ENCODE results near the gene PALM2AKAP2.

PALM2AKAP2 gene

DNA sequence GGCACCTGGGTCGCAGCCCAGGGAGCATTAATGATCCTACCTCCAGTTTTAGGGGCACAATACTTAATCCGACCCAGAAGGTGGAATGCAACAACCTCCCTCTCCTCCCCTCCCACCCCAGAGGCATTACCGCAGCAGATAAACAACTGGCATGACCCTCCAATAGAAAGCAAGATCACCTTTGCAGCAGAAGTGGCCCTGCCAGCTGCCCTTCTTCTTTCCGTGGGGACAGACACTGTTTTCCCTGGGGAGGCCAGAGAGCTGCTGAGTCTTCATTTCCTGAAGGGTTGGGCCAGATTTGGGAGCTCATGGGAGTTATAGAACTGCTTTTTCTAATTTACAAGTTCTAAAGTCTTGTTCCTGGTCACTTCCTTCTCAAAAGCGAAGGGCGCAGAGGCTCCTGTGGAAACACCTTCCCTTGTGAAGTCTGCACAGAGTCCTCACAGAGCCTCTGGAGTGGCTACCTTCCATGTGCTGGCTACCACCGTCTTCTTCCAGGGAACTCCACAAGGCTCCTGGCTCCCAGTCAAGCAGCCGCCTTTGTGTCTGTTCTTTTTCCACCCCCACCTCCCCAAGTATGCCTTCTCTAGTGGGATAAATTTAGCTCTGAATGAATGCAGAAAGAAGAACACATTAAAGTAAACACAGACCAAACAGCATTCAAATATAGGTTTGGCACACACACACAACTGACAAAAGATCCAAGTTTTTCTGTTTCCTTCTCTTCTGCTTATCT, 8.0 kb upstream of the PALM2AKAP2 start:
- TF ChIP-seq, protein P1, sequence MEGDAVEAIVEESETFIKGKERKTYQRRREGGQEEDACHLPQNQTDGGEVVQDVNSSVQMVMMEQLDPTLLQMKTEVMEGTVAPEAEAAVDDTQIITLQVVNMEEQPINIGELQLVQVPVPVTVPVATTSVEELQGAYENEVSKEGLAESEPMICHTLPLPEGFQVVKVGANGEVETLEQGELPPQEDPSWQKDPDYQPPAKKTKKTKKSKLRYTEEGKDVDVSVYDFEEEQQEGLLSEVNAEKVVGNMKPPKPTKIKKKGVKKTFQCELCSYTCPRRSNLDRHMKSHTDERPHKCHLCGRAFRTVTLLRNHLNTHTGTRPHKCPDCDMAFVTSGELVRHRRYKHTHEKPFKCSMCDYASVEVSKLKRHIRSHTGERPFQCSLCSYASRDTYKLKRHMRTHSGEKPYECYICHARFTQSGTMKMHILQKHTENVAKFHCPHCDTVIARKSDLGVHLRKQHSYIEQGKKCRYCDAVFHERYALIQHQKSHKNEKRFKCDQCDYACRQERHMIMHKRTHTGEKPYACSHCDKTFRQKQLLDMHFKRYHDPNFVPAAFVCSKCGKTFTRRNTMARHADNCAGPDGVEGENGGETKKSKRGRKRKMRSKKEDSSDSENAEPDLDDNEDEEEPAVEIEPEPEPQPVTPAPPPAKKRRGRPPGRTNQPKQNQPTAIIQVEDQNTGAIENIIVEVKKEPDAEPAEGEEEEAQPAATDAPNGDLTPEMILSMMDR (conservative IDR thresholded peaks at IDR 0.05), result no peak
- H3K27ac ChIP-seq, result no peak overlapping the region

DNA sequence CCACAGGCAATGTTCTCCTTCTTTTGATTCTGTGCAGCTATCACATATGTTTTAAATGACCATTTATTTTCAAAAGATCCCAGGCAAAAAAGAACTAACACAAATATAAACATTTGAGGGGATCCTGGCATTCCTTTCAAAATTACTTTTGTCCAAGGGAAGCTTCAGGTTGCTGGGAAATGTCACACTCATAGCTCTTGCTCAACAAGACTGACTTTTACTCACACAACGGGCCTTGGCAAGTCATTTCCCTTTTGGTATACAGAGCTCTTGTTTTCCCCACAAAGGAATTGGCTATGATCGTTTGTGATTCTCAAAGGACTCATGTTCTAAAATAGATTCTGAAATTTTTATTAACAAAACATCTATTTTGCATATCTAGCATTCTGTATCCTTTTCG, 4.5 kb upstream of the PALM2AKAP2 start:
- TF ChIP-seq, protein P1 (conservative IDR thresholded peaks at IDR 0.05), result no peak
- H3K27ac ChIP-seq, result no peak overlapping the region

DNA sequence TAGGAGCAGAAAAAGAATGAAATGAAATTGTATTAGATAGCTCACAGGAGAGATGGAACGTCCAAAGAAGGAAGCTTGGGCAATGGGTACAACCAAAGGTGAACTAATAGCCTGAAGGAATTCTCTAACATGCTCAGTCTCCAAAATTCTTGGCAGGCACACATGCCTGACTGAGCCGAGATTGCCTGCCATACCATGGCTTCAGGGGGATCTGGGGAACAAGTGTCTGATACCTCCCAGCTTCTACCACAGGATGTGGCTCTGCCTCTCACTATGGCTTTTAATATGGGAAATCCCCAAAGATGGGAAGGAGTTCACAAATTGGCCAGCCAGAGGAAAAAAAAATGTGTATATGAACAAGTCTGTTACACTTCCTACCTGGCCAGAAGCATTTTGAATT, 3.6 kb upstream of the PALM2AKAP2 start:
- TF ChIP-seq, protein P1 (conservative IDR thresholded peaks at IDR 0.05), result no peak

DNA sequence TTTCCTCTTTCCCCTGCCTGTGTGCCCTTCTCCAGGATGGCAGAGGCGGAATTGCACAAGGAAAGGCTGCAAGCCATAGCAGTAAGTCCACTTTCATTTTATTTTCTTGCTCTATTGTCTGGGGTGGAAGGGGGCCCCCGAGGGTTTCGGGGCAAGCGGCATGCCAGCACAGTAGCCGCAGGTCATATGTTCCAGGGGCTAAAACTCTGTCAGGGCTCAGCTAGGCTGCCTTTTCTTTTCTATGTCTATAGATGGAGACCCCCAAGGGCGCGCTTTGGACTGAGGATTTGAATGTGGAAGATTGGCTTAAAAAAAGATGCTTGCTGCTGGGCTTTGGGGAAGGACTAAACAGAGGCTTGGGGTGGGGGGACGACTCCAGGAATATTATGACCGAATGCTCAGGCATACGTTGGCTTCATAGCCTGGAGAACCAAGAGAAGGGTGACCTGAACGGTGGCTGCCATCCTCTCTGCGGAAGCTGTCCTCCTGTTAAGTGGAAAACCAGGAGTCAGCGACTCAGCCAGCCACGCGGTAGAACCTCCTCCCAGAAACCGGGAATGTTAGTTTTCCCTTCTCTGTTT, 545 bp downstream of the PALM2AKAP2 start:
- TF ChIP-seq, protein P1 (conservative IDR thresholded peaks at IDR 0.05), result no peak
- peak overlapping the region; percentile 56 for H3K27ac ChIP-seq

More for the DNA sequence above, 3.6 kb upstream of the PALM2AKAP2 start:
- no peak overlapping the region for H3K27ac ChIP-seq

DNA sequence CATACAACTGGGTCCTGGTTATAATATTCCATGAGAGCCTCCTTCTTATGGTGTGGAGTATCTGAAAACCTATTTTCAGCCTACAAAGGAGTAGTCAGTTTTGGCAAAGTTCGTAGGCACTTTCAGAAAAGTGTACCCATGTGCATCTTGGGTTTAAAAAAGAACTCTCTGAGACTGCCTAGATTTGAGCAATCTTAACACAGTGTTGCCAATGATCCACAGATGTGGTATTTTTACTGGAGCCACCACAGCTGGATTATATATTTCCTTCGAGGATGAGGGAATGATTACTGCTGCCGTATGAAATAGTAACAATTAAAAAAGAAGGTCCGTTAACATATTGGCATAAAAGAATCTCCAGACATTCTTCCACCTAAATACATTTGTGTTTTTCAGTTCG, 1.1 kb downstream of the PALM2AKAP2 start:
- peak overlapping the region; percentile 56; the same call in 1 of the 2 replicates for H3K27ac ChIP-seq
- TF ChIP-seq, protein P1 (conservative IDR thresholded peaks at IDR 0.05), result no peak

DNA sequence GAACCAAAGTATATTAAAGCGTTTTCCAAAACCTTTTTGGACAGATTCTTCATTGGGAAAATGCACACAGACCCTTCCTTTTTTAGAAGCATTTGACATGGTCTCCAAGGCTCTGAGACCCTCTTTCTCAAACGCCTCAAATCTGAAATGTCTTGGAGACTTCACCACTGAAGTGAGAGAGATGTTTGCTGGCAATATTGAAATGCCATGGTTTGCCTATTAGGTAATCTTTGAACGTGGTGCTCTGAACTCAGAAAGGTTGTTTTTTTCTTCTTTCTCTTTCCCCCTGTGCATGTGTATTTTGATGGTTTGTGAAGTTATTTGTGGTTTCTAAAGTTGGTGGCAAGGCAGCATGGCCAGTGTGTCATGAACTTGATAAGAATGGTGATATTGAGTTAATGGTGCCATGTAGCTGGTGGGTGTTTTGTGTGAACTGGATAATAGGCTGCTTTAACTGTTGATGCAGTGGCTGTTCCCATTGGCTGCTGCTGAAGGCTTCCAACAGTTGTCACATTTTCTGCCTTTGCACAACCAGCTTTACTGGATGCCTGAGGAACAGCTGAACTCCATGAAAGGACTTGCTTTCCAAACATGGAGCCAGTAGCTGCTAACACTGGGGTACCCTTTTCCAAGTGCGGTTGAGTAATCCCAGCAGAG, 1.7 kb downstream of the PALM2AKAP2 start:
- TF ChIP-seq, protein P1 (conservative IDR thresholded peaks at IDR 0.05), result no peak
- H3K27ac ChIP-seq, result no peak overlapping the region

DNA sequence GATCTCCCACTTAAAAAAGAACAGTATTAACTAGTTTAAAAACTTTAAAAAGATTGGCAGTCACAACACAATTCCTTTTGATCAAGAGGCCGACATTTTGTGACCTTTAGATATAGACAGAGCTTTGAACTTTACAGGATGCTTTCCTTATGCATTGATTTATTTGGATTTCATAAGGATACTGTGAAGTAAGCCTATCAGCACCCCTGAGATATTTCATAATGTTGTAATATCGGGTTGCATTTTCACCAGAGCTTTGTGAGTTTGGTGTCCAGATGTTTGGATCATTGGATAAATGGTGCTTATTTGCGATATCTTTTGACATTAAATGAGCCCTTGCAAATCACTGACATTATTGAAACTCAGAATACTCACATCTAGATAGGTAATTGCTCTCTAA, 7.7 kb downstream of the PALM2AKAP2 start:
- TF ChIP-seq, protein P1 (conservative IDR thresholded peaks at IDR 0.05), result no peak
- H3K27ac ChIP-seq, result no peak overlapping the region

Measured in VCaP (cell line).